GM12892 (cell line): ENCODE data around the gene CACNA2D3.

Experiments used
- POLR2A ChIP-seq: IDR thresholded peaks from 2 replicates; pipeline ENCODE4 v1.6.1; 2011; ENCODE audit warnings: low read depth, low read length, control low read depth
- POLR2AphosphoS5 ChIP-seq: IDR thresholded peaks from 2 replicates; pipeline ENCODE4 v1.6.1; 2011; ENCODE audit warnings: low read depth, low read length, control low read depth

- TF ChIP-seq POLR2AphosphoS5, result no peak
- no peak for TF ChIP-seq POLR2A
These were observed 268.2 kb downstream of the CACNA2D3 start for GRCh38 chr3:54390582-54390981.
